Activated CD8-positive, alpha-beta memory T cell treated with anti-CD3 and anti-CD28 coated beads for 4 hours (primary cell): ENCODE measurements around the gene LEP.

Experiments used
- DNase-seq, 2 donors: peaks; one replicate each; pipeline ENCODE4 v3.0.0-alpha.2; 2020; ENCODE audit warnings: low read depth in 2 of 2

LEP gene

GRCh38 chr7:128247108-128247507 lies 6.0 kb downstream of the LEP start:
- no peak for DNase-seq

- DNase-seq, result no peak
These were observed 6.6 kb downstream of the LEP start for GRCh38 chr7:128247640-128248194.

- no peak for DNase-seq
These were observed 10.3 kb downstream of the LEP start for GRCh38 chr7:128251337-128251736.

DNA sequence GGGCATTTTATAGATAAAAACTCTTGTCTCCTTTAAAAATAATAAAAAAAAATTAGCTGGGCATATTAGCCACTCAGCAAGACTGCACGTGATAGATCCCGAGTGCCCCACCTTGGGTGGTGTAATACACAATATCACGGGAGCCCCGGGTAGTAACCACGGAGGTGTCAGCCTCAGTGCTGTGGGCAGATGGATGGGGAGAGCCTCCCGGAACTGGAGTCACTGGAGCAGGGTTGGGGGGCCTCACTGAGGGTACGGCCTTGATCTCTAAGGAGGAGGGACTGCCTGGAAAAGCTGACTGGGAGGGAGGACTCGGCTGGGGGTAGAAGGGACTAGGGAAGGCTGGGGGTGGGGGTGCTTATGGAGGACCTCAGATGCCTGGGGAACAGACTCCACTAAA lies 12.6 kb downstream of the LEP start:
- DNase-seq, result no peak

GRCh38 chr7:128254470-128254869 lies 13.4 kb downstream of the LEP start:
- no peak for DNase-seq

DNA sequence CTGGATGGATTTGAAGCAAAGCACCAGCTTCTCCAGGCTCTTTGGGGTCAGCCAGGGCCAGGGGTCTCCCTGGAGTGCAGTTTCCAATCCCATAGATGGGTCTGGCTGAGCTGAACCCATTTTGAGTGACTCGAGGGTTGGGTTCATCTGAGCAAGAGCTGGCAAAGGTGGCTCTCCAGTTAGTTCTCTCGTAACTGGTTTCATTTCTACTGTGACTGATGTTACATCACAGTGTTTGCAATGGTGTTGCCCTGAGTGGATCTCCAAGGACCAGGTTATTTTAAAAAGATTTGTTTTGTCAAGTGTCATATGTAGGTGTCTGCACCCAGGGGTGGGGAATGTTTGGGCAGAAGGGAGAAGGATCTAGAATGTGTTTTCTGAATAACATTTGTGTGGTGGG lies 14.2 kb downstream of the LEP start:
- no peak for DNase-seq

DNA sequence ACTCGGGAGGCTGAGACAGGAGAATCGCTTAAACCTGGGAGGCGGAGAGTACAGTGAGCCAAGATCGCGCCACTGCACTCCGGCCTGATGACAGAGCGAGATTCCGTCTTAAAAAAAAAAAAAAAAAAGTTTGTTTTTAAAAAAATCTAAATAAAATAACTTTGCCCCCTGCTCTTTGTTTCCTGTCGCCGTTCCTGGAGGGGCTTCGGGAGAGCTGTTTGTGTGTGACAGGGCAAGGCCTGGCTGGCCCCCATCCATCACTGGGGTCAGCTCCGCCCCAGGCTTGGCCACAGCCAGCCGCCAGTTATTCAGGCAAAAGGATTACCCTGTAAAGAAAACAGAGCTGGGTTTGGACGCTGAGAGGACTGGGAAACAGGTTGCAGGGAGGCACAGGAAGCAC lies 16.4 kb downstream of the LEP start:
- no peak for DNase-seq

GRCh38 chr7:128259131-128260061 lies 18.3 kb downstream of the LEP start:
- no peak for DNase-seq

GRCh38 chr7:128260069-128260795 lies 19.2 kb downstream of the LEP start:
- no peak for DNase-seq

- no peak for DNase-seq
These were observed 21.4 kb downstream of the LEP start for GRCh38 chr7:128262273-128263028.

DNA sequence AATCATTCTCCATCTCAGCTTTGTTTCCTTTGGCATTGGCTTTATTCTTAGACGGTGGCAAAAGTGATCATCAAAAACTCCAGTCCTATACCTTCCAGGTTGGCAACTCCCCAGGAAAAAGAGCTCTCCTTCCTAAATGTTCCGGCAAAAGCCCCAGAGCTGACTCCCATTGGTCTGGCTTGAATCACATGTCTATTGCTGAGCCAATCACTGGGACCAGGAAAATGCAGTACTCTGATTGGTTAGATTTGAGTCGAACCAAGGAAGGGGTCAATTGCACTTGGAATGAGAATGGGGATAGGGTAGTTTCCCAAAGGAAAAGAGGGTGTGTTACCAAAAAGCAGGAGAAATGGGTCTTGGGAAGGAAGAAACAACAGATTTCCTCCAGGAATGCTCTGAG lies 22.3 kb downstream of the LEP start:
- DNase-seq, result no peak

DNA sequence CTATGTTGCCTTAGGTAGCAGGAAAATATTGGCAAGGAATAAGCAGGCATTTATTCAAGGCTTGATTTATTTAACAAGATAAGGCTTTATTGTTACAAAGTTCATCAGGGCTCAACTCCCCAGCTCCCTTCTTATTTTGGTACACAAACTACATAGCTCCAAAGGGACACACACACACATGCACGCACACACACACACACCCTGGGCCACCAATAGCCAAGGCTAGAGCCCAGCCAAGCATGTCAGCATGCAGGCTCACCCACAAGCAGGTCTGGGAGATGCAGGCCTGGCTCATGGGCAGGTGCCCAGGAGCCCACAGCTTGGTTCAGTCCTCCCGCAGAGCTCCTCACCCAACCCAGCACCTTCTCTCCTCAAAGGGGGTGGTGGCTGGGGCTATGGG lies 23.4 kb downstream of the LEP start:
- no peak for DNase-seq

DNA sequence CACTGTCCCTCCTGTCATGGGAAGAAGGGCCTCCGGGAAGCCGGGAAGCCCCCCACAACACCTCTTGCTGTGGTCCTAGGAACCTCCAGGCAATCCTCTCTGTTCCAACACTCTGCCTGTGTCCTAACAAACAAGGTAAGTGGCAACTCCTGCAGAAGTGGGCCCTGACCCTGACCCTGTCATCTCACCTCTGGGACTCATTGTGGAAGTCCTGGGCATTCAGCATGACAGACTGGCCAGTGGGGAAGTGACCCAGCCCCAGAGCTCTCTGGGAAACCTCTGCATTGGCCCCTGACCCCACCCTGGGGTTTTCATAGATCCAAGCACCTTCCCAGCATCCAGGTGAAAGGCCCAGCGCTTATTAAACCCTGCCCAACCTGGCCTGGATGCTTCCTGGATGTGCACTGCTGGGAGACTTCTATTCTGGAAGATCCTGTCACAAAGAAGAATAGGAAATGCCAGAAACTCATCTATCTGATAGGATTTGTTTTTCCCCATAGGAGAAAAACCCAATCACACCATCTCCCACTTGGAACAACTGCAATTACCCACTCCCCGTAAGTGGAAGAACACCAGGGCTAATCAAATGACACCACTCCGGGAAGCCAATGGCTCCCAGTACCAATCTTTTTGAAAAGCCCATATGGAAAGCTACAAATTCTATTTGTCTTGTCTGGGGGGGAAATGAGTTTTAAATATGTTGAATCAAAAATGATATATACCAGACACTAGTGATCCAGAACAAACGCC lies 24.3 kb downstream of the LEP start:
- no peak for DNase-seq

DNA sequence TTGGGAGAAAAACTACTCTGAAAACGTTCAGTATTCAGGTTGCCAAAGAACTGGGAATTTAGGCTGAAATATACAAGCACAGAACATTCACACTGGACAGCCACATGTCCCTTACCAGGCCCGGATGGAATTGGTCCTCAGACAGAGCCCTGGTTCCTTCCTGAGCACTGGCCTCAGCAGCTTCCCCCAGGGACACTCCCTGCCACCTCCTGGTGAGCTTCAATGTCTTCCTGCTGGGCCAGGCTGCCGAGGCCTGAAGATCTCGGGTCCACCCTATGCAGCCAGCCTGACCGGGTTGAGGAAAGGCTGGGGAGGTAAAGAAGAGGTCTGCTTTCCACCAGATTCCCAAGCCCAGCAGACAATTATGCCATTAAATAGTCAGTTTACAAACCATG lies 24.8 kb downstream of the LEP start:
- DNase-seq, result no peak

- DNase-seq, result no peak
These were observed 25.4 kb downstream of the LEP start for GRCh38 chr7:128266529-128266882.

DNA sequence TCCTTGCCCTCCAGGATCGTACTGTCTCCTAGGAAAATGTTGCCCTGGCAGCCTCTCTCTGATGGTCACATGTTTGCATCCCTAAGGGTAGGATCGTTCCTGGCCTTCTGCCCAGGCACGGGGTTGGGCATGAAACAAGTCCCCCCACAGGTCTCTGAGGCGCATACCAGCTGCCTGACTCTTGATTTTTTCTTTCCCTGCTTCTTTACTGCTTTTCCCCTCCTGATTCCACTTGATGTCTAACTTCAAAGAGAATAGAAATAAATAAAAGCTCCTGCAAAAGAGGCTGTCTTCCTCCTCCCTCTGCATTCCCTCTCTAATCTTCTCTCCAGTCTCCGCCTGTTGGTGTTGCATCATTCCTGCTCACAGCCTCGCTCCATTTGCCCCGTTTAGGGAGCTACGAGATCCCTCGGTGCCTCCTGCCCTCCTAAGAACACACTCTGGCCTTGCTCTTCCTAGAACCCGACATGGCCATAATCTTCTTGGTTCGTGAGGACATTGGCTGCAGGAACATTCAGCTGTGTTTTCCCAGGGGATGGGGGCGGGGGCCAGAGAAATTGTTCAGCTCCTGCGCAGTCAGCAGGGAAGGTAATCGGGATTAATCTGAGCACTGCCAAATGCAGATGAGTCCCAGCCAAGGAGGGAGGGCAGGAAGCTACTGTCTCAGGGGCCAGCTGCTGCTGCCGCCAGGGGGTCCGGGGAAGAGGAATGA lies 26.0 kb downstream of the LEP start:
- no peak for DNase-seq

- no peak for DNase-seq
These were observed 26.5 kb downstream of the LEP start for GRCh38 chr7:128267595-128267924.

DNA sequence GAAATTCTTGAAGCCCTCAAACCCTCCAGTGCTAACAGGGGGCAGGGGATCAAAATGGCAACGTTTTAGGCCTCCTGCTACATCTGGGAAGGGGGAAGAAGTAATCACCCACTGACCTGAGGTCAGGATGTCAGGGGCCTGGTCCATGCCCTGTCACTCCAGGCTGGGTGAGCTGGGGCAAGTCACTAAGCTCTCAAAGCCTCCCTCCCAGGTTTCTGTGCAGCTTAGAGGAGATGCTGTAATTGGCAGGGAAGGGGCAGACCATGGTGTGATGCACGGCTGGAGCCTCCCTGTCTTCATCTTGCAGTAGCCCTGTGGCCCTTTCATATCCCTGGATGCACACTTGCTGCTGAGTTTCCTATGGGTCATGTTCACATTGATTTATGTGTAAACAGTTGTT lies 27.2 kb downstream of the LEP start:
- DNase-seq, result no peak

DNA sequence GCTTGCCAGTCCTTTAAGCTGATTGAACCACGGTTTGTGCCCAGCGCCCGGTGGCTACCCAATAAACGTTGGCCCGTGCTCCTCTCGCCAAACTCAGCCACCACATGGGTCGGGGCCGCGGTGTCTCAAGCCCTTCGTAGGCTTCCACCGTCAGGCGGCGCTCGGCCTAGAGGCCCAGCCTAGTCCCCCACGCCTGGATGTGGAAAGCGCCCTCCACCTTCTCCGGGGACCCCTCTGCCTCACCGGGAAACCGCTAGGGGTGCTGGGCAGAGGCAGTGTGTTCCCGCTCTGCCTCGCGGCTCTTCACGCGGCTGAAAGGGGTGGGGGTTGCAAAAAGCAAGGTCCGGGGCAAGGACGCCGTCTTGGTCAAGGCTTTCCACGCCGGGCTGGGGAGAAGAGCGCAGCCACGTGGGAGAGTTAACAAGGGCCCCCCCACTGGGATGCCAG lies 29.8 kb downstream of the LEP start:
- DNase-seq, result no peak

DNA sequence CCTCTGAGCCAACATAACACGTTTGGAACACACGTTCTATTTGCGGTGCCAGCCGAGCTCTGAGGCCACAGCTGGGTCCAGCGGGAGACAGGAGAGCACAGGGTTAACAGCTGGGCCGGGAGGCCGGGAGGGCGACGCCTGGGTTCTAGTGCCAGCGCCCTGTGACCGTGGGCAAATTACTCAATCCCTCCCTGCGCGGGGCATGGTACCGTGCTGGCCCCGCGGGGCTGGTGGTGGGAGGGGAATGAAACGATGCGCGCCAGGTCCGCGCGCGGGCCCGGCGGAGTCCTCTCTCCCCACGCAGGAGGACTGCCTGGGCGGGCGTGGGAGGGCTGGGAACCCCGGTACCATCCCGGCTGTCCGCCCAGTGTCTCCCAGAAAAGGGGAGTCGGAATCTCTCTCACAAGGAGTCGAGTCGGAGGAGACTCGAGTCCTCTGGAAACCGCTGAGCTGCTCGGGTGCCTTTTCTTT lies 30.4 kb downstream of the LEP start:
- DNase-seq, result no peak
